ENCODE results near the gene ACVR1B.

Gene ACVR1B

GRCh38 chr12:51951199-51951842 is at the start of gene ACVR1B:
Gene ACVR1B (plus strand): TSS chr12:51951699. CDS start chr12:51951744, 45 bp downstream.
- no peak for TF ChIP-seq CTCF (conservative IDR thresholded peaks at IDR 0.05)
- H3K27ac ChIP-seq = peak within 1 kb of the TSS; percentile 95

- no peak overlapping the region for H3K27ac ChIP-seq
- TF ChIP-seq CTCF (conservative IDR thresholded peaks at IDR 0.05) = no peak
These were observed 49.6 kb upstream of the ACVR1B start for GRCh38 chr12:51901881-51902280.

- no peak overlapping the region for H3K27ac ChIP-seq
- TF ChIP-seq CTCF (conservative IDR thresholded peaks at IDR 0.05) = no peak
These were observed 46.5 kb upstream of the ACVR1B start for GRCh38 chr12:51904951-51905470.

GRCh38 chr12:51905471-51906429 is 45.7 kb upstream of the ACVR1B start:
- H3K27ac ChIP-seq = no peak overlapping the region
- no peak for TF ChIP-seq CTCF (conservative IDR thresholded peaks at IDR 0.05)

GRCh38 chr12:51906430-51907082 is 44.9 kb upstream of the ACVR1B start:
- no peak for TF ChIP-seq CTCF (conservative IDR thresholded peaks at IDR 0.05)
- H3K27ac ChIP-seq = peak overlapping the region; percentile 46; the same call in 1 of the 2 replicates

GRCh38 chr12:51907083-51907855 is 44.2 kb upstream of the ACVR1B start, which contains the start of gene ACVRL1:
Gene ACVRL1 (plus strand): TSS chr12:51907504. CDS start chr12:51912475, 4,971 bp downstream.
- TF ChIP-seq CTCF (conservative IDR thresholded peaks at IDR 0.05) = no peak
- peak within 1 kb of the TSS; percentile 46; the same call in 1 of the 2 replicates for H3K27ac ChIP-seq
